Peyer's patch (tissue), 4 donors: ENCODE measurements around the gene L3MBTL4.

ENCODE experiments used
- CTCF ChIP-seq, 6 experiments: fragments of 450-650 bp in 4 of 6; fragments of 200-600 bp in 2 of 6; sonication (generic) in 1 of 6; IDR thresholded peaks; one replicate each; pipeline ENCODE4 v1.5.1; 2017 to 2019; ENCODE audit warnings: antibody characterized with exemption in 6 of 6, mild to moderate bottlenecking in 3 of 6, moderate library complexity in 1 of 6
- POLR2A ChIP-seq, 2 donors: fragments of 450-650 bp; IDR thresholded peaks; one replicate each; pipeline ENCODE4 v1.5.1; 2017; ENCODE audit warnings: antibody characterized with exemption in 2 of 2, mild to moderate bottlenecking in 2 of 2, moderate library complexity in 2 of 2

- no peak for TF ChIP-seq CTCF (IDR thresholded peaks at IDR 0.05)
- no peak for TF ChIP-seq POLR2A (IDR thresholded peaks at IDR 0.05)
Observed at GRCh38 chr18:6022074-6022444, 392.7 kb downstream of the L3MBTL4 start.
